Thyroid gland (tissue), 4 donors: Measurements from ENCODE around the gene ADSS1.

Experiments
- POLR2A ChIP-seq, 2 donors: fragments of 450-650 bp; IDR thresholded peaks; one replicate each; pipeline ENCODE4 v1.6.1; 2017; ENCODE audit warnings: antibody characterized with exemption in 2 of 2, mild to moderate bottlenecking in 2 of 2, moderate library complexity in 1 of 2
- TF ChIP-seq, protein P1 (sequence below), 6 experiments: fragments of 200-600 bp in 3 of 6; fragments of 450-650 bp in 3 of 6; sonication (generic) in 3 of 6; IDR thresholded peaks; one replicate each; pipeline ENCODE4 v1.5.1; 2016 to 2019; ENCODE audit warnings: antibody characterized with exemption in 6 of 6, mild to moderate bottlenecking in 2 of 6, inconsistent platforms in 1 of 6, moderate library complexity in 1 of 6

DNA sequence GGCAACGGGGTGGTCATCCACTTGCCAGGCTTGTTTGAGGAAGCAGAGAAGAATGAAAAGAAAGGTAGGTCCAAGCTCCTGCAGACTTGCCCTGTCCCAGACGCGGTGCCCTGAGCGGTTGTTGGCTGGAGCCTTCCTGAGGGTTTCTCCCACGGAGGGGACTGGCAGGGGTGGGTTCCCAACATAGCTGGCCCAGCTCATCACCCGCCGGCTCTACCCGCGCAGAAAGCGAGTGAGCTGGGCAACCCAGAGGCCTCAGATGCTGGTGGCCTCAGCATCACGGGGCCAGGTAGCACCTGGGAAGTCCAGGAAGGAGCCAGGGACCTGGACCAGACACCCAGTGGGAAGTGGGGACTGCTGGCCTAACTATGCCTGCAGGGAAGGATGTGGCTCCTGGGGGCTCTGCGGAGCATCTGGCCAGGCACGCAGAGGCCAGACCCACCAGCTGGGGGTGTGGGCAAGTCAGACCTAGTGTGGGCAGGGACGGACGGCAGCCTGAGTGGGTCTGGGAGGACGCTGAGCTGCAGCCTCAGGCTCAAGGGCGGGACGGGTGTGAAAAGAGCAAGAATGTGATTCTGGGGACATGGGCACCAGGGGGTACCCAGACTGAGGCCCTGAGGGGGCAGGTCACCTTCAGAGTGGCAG, 14.5 kb downstream of the ADSS1 start:
- no peak for TF ChIP-seq POLR2A (IDR thresholded peaks at IDR 0.05)
- TF ChIP-seq, protein P1, sequence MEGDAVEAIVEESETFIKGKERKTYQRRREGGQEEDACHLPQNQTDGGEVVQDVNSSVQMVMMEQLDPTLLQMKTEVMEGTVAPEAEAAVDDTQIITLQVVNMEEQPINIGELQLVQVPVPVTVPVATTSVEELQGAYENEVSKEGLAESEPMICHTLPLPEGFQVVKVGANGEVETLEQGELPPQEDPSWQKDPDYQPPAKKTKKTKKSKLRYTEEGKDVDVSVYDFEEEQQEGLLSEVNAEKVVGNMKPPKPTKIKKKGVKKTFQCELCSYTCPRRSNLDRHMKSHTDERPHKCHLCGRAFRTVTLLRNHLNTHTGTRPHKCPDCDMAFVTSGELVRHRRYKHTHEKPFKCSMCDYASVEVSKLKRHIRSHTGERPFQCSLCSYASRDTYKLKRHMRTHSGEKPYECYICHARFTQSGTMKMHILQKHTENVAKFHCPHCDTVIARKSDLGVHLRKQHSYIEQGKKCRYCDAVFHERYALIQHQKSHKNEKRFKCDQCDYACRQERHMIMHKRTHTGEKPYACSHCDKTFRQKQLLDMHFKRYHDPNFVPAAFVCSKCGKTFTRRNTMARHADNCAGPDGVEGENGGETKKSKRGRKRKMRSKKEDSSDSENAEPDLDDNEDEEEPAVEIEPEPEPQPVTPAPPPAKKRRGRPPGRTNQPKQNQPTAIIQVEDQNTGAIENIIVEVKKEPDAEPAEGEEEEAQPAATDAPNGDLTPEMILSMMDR (IDR thresholded peaks at IDR 0.05), result no peak
